H1 (cell line): ENCODE data around the gene ZNF462. TPM values are rescaled to one million over a fixed set of nuclear protein-coding genes. Genes with fewer than 3 reads are reported as not detected.
"Not testable (repeated sequence)": the region's sequence is repeated elsewhere in the genome, so short reads cannot be mapped to it uniquely, and the experiment has no call there.

Experiments
- CTCF ChIA-PET: fragments of 300-600 bp; sonication (Branson Sonifier 250); formaldehyde crosslinking; loops from one replicate; lab custom pipeline; 2021; ENCODE audit not compliant: partially characterized antibody; lab: Charles Lee
- POLR2A ChIA-PET: fragments of 300-600 bp; sonication (Branson Sonifier 250); formaldehyde crosslinking; loops from one replicate; lab custom pipeline; 2021; ENCODE audit warnings: inconsistent platforms; ENCODE audit not compliant: partially characterized antibody; lab: Charles Lee
- DNase-seq, 2 experiments: peaks; one replicate each; pipeline versions ENCODE4 v3.0.0 to v3.0.0-alpha.2; 2010 to 2022; ENCODE audit warnings: low spot score in 2 of 2, low read depth in 1 of 2, mixed read lengths in 1 of 2
- FAIRE-seq: peaks from 2 replicates; lab custom pipeline; 2011; peaks lifted over from hg19 to GRCh38; lab: Jason Lieb, UNC
- H2AFZ ChIP-seq: 2 replicates; pipeline ENCODE4 v1.8.1; 2012; ENCODE audit warnings: low read length, inconsistent platforms
- H2AK5ac ChIP-seq: 2 replicates; pipeline ENCODE4 v1.6.1; 2013; ENCODE audit warnings: low read depth, low read length
- H2BK120ac ChIP-seq: replicated peaks from 2 replicates; pipeline ENCODE3; 2013; ENCODE audit warnings: low read depth, low read length, inconsistent platforms
- H2BK12ac ChIP-seq: 2 replicates; pipeline ENCODE4 v1.6.1; 2013; ENCODE audit warnings: low read depth, low read length
- H2BK15ac ChIP-seq: 2 replicates; pipeline ENCODE4 v1.6.1; 2013; ENCODE audit warnings: low read length
- H2BK20ac ChIP-seq: 2 replicates; pipeline ENCODE4 v1.6.1; 2013; ENCODE audit warnings: low read length
- H2BK5ac ChIP-seq: 2 replicates; pipeline ENCODE4 v1.6.1; 2013; ENCODE audit warnings: low read depth, low read length
- H3K14ac ChIP-seq: 2 replicates; pipeline ENCODE4 v1.6.1; 2013; ENCODE audit warnings: inconsistent platforms; ENCODE audit not compliant: insufficient read length
- H3K18ac ChIP-seq: 2 replicates; pipeline ENCODE4 v1.6.1; 2013; ENCODE audit warnings: low read length; ENCODE audit errors: extremely low read depth
- H3K23ac ChIP-seq: 2 replicates; pipeline ENCODE4 v1.6.1; 2013; ENCODE audit warnings: inconsistent platforms; ENCODE audit not compliant: insufficient read length
- H3K23me2 ChIP-seq: 2 replicates; pipeline ENCODE4 v1.6.1; 2013; ENCODE audit warnings: low read depth, low read length
- H3K27ac ChIP-seq: 2 replicates; pipeline ENCODE4 v1.6.1; 2011; ENCODE audit warnings: low read depth, low read length, inconsistent platforms
- H3K27me3 ChIP-seq, 4 experiments: replicated peaks in 1 of 4; 1 replicate in 1 of 4; 2 replicates in 3 of 4; pipeline versions ENCODE4 v1.6.1 to v1.8.1; 2011 to 2013; ENCODE audit warnings: low read length in 3 of 4, mild to moderate bottlenecking in 3 of 4, inconsistent platforms in 2 of 4, mixed read lengths in 2 of 4, moderate library complexity in 1 of 4; ENCODE audit not compliant: control insufficient read depth in 3 of 4, insufficient read depth in 3 of 4; ENCODE audit errors: extremely low read depth in 1 of 4
- H3K36me3 ChIP-seq, 4 experiments: 2 replicates each; pipeline versions ENCODE4 v1.6.1 to v1.8.1; 2011 to 2013; ENCODE audit warnings: mild to moderate bottlenecking in 4 of 4, low read length in 3 of 4, moderate library complexity in 2 of 4, control low read depth in 1 of 4, inconsistent platforms in 1 of 4; ENCODE audit not compliant: insufficient read depth in 4 of 4, control insufficient read depth in 2 of 4
- H3K4ac ChIP-seq: replicated peaks from 2 replicates; pipeline ENCODE3; 2013; ENCODE audit warnings: low read length, low read depth, mixed read lengths, inconsistent platforms; ENCODE audit not compliant: insufficient read length
- H3K4me1 ChIP-seq, 4 experiments: replicated peaks in 1 of 4; 1 replicate in 1 of 4; 2 replicates in 3 of 4; pipeline versions ENCODE4 v1.6.1 to v1.8.1; 2011 to 2013; ENCODE audit warnings: low read length in 3 of 4, inconsistent platforms in 2 of 4, mixed read lengths in 1 of 4; ENCODE audit not compliant: insufficient read depth in 4 of 4, control insufficient read depth in 3 of 4
- H3K4me2 ChIP-seq, 2 experiments: 2 replicates each; pipeline versions ENCODE4 v1.6.1 to v1.8.1; 2011 to 2013; ENCODE audit warnings: low read depth in 2 of 2, low read length in 2 of 2, control low read depth in 1 of 2, inconsistent platforms in 1 of 2, mild to moderate bottlenecking in 1 of 2; ENCODE audit not compliant: insufficient read depth in 1 of 2
- H3K4me3 ChIP-seq, 4 experiments: fragments of 200-600, 300-600 bp in 1 of 4; sonication (generic), shearing (Covaris generic), sonication (Bioruptor Twin) in 1 of 4; 2 replicates each; pipeline versions ENCODE4 v1.5.1 to v1.8.1; 2011 to 2016; ENCODE audit warnings: low read length in 4 of 4, low read depth in 3 of 4, control low read depth in 2 of 4, inconsistent platforms in 2 of 4, mild to moderate bottlenecking in 2 of 4, mixed read lengths in 1 of 4, moderate library complexity in 1 of 4; ENCODE audit not compliant: insufficient read depth in 2 of 4; ENCODE audit errors: extremely low read depth in 1 of 4
- H3K56ac ChIP-seq: replicated peaks from 2 replicates; pipeline ENCODE3; 2013; ENCODE audit warnings: low read depth, mild to moderate bottlenecking, mixed read lengths, low read length, inconsistent platforms; ENCODE audit not compliant: insufficient read length
- H3K79me1 ChIP-seq: 2 replicates; pipeline ENCODE4 v1.6.1; 2013; ENCODE audit warnings: low read depth, low read length, control low read depth
- H3K79me2 ChIP-seq, 2 experiments: 2 replicates each; pipeline versions ENCODE4 v1.6.1 to v1.8.1; 2012 to 2013; ENCODE audit warnings: low read length in 2 of 2, mild to moderate bottlenecking in 2 of 2, inconsistent platforms in 1 of 2; ENCODE audit not compliant: insufficient read depth in 2 of 2, control insufficient read depth in 1 of 2
- H3K9ac ChIP-seq, 4 experiments: replicated peaks in 1 of 4; 1 replicate in 1 of 4; 2 replicates in 3 of 4; pipeline versions ENCODE4 v1.6.1 to v1.8.1; 2011 to 2013; ENCODE audit warnings: low read depth in 3 of 4, low read length in 3 of 4, control low read depth in 2 of 4, mild to moderate bottlenecking in 2 of 4, moderate library complexity in 2 of 4, inconsistent platforms in 1 of 4; ENCODE audit errors: extremely low read depth in 1 of 4
- H3K9me3 ChIP-seq, 2 experiments: 2 replicates each; pipeline versions ENCODE4 v1.6.1 to v1.8.1; 2012 to 2013; ENCODE audit warnings: mild to moderate bottlenecking in 2 of 2, moderate library complexity in 2 of 2, control low read depth in 1 of 2, inconsistent platforms in 1 of 2, low read depth in 1 of 2, low read length in 1 of 2, mixed read lengths in 1 of 2; ENCODE audit not compliant: insufficient read depth in 2 of 2
- H4K20me1 ChIP-seq, 2 experiments: replicated peaks in 1 of 2; 2 replicates each; pipeline versions ENCODE3 to v1.8.1; 2011 to 2013; ENCODE audit warnings: inconsistent platforms in 2 of 2, low read length in 2 of 2, mild to moderate bottlenecking in 1 of 2; ENCODE audit not compliant: insufficient read depth in 2 of 2, control insufficient read depth in 1 of 2
- H4K5ac ChIP-seq: 2 replicates; pipeline ENCODE4 v1.6.1; 2013; ENCODE audit warnings: low read length, low read depth, mixed read lengths, inconsistent platforms; ENCODE audit not compliant: insufficient read length
- H4K8ac ChIP-seq: 2 replicates; pipeline ENCODE4 v1.8.0; 2013; ENCODE audit warnings: mild to moderate bottlenecking, moderate library complexity, low read length, inconsistent platforms; ENCODE audit not compliant: insufficient read depth; ENCODE audit errors: extremely low read depth
- H4K91ac ChIP-seq: replicated peaks from 2 replicates; pipeline ENCODE3; 2013; ENCODE audit warnings: low read length, mixed read lengths, inconsistent platforms; ENCODE audit not compliant: insufficient read length
- WGBS, 2 experiments: shearing (Covaris generic) in 1 of 2; methylation state at CpG; one replicate each; pipeline versions ENCODE4 v1.1.6 to v1.1.7; 2013 to 2015; ENCODE audit warnings: low lambda C conversion rate in 2 of 2, mixed read lengths in 2 of 2, inconsistent platforms in 1 of 2, low coverage in 1 of 2, missing lambda C conversion rate in 1 of 2; ENCODE audit not compliant: insufficient replicate concordance in 2 of 2, insufficient coverage in 1 of 2, insufficient read length in 1 of 2; ENCODE audit errors: extremely low coverage in 1 of 2, missing lambda C conversion rate in 1 of 2; 5-methylcytosine and 5-hydroxymethylcytosine counted together
- polyA plus RNA-seq, 7 experiments: library from polyadenylated mRNA; depleted of rRNA in 3 of 7; stranded (reverse) in 5 of 7; unstranded in 2 of 7; fragments of >200 nt in 5 of 7; fragments of 200-250 nt in 2 of 7; gene quantifications; 1 replicate in 5 of 7; 2 replicates in 1 of 7; 4 replicates in 1 of 7; pipeline versions ENCODE4 v1.2.1 to v1.2.3, GENCODE V29; 2011 to 2013; ENCODE audit warnings: missing spikeins in 2 of 7, mixed read lengths in 2 of 7
- total RNA-seq: library from RNA; stranded (reverse); fragmentation: NEBNext Ultra II Directional; extraction: Animal tissue kit (Norgen Biotek cat#: 25700); gene quantifications from 2 replicates; pipeline ENCODE4 v1.2.1, GENCODE V29; 2021

ZNF462 gene
- total and polyA plus RNA-seq, 2 of the 8 experiments (the other 6 are each of a cell fraction or from before 2014, with no cell fraction given), result 30.0 to 163 TPM

DNA sequence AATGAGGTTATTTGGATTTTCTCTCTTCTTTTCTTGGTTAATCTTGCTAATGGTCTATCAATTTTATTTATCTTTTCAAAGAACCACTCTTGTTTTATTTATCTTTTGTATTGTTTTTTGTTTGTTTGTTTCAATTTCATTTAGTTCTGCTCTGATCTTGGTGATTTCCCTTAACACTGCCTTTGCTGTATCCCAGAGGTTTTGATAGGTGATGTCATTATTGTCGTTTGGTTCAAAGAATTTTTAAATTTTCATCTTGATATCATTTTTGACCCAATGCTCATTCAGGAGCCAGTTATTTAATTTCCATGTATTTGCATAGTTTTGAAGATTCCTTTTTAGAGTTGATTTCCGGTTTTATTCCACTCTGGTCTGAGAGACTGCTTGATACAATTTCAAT lies 126.9 kb downstream of the ZNF462 start:
- H3K4me2 ChIP-seq, DNase-seq, H2BK12ac ChIP-seq, H3K9me3 ChIP-seq, H4K91ac ChIP-seq, H2AK5ac ChIP-seq, H3K4me3 ChIP-seq, H3K4ac ChIP-seq, H3K27ac ChIP-seq, H4K8ac ChIP-seq, H3K23ac ChIP-seq, H4K5ac ChIP-seq, H3K23me2 ChIP-seq, H2BK20ac ChIP-seq, POLR2A ChIA-PET, H3K56ac ChIP-seq, H3K9ac ChIP-seq, FAIRE-seq, H3K79me1 ChIP-seq, H3K27me3 ChIP-seq, H3K18ac ChIP-seq, H2AFZ ChIP-seq, CTCF ChIA-PET, H2BK120ac ChIP-seq, H3K79me2 ChIP-seq, H2BK15ac ChIP-seq, H3K14ac ChIP-seq, H4K20me1 ChIP-seq, H3K4me1 ChIP-seq, H2BK5ac ChIP-seq: not testable (repeated sequence)
- 96% methylated on average over 2 of the region's 2 CpGs; no CpG with 5 or more reads in 1 of the 2 experiments for WGBS, 2 experiments
- peaks cover 8 to 75% (median 32%) of the 10 kb centered on the region in 4 experiments for H3K36me3 ChIP-seq
